Measurements from ENCODE around the gene EN1.

DNA sequence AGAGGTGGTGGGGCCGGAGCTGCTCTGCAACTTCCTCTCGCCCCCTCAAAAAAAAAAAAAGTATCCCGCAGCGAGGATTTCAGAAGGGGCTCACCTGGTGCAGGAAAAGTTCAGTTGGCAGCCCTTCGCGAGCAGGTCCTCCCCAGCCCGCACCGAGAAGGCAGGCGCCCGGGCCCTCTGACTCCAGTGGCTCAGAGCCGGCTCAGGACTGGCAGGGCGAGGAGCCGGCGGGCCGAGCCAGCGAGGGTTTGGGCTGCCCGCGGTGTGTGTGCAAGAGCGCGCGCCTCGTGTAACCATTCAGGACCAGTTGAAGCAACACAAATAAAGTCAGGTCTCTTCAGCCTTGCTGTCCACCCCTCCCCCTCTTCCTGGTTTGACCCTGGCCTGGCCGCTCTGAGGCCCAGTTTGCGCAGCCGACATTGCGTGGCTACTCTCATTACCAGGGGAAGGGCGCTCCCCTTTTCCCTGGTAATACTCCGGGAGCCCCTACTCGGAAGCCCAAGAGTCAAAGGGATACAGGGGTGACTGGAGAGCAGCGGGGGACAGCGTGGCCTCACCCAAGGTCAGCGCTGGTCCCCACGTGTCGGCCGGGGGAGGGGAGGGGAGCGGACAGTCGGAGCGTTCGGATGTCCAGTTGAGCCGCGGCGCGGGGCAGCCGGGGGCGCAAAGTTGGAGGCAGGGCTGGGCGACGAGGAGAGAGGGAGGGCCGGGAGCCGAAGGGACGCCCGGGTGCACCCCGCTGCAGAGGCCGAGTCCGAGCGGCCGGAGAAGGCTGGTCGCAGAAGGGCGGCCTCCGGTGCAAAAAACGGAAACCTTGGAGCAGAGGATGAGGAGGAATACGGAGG lies 12.3 kb downstream of the EN1 start:
- TF ChIP-seq EZH2 (IDR thresholded peaks at IDR 0.05; ENCODE audit: borderline replicate concordance, low read depth, low read length, severe bottlenecking): peak; percentile 70
- TF ChIP-seq, protein P1, sequence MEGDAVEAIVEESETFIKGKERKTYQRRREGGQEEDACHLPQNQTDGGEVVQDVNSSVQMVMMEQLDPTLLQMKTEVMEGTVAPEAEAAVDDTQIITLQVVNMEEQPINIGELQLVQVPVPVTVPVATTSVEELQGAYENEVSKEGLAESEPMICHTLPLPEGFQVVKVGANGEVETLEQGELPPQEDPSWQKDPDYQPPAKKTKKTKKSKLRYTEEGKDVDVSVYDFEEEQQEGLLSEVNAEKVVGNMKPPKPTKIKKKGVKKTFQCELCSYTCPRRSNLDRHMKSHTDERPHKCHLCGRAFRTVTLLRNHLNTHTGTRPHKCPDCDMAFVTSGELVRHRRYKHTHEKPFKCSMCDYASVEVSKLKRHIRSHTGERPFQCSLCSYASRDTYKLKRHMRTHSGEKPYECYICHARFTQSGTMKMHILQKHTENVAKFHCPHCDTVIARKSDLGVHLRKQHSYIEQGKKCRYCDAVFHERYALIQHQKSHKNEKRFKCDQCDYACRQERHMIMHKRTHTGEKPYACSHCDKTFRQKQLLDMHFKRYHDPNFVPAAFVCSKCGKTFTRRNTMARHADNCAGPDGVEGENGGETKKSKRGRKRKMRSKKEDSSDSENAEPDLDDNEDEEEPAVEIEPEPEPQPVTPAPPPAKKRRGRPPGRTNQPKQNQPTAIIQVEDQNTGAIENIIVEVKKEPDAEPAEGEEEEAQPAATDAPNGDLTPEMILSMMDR (IDR thresholded peaks at IDR 0.05; ENCODE audit: extremely low read depth in 1 of 2, insufficient read depth in 1 of 2, low read depth in 1 of 2, low read length in 2 of 2): no peak
- TF ChIP-seq, protein P2, sequence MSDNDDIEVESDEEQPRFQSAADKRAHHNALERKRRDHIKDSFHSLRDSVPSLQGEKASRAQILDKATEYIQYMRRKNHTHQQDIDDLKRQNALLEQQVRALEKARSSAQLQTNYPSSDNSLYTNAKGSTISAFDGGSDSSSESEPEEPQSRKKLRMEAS (IDR thresholded peaks at IDR 0.05; ENCODE audit: insufficient read depth, insufficient read length): no peak
- TF ChIP-seq POLR2A (IDR thresholded peaks at IDR 0.05; ENCODE audit: low read depth, low read length): no peak

Measured in endothelial cell of umbilical vein (primary cell).